Large intestine (tissue), 3 donors: ENCODE measurements around the gene CRX. TPM values are rescaled to one million over a fixed set of nuclear protein-coding genes. Genes with fewer than 3 reads are reported as not detected.
"Not testable (repeated sequence)": the region's sequence is repeated elsewhere in the genome, so short reads cannot be mapped to it uniquely, and the experiment has no call there.

Source experiments
- DNase-seq, 2 donors: peaks; one replicate each; pipeline versions ENCODE4 v3.0.0 to v3.0.0-alpha.2; 2013
- H3K27ac ChIP-seq: one replicate; pipeline ENCODE4 v1.5.1; 2013; ENCODE audit warnings: low read length
- H3K27me3 ChIP-seq: 2 replicates; pipeline ENCODE4 v1.6.1; 2013; ENCODE audit warnings: low read length; ENCODE audit not compliant: control insufficient read depth, insufficient read depth
- H3K36me3 ChIP-seq: 2 replicates; pipeline ENCODE4 v1.6.1; 2013; ENCODE audit warnings: low read length; ENCODE audit not compliant: control insufficient read depth, insufficient read depth
- H3K4me1 ChIP-seq: one replicate; pipeline ENCODE4 v1.6.1; 2013; ENCODE audit warnings: low read length; ENCODE audit not compliant: control insufficient read depth, insufficient read depth
- H3K4me3 ChIP-seq: one replicate; pipeline ENCODE4 v1.5.1; 2013; ENCODE audit warnings: low read length
- H3K9me3 ChIP-seq: one replicate; pipeline ENCODE4 v1.6.1; 2013; ENCODE audit warnings: mild to moderate bottlenecking, low read depth, low read length, moderate library complexity; ENCODE audit not compliant: control insufficient read depth
- WGBS: methylation state at CpG from one replicate; pipeline ENCODE4 v1.1.5; 2013; ENCODE audit warnings: low lambda C conversion rate; ENCODE audit not compliant: insufficient coverage; 5-methylcytosine and 5-hydroxymethylcytosine counted together
- polyA plus RNA-seq: library from polyadenylated mRNA; unstranded; fragments of 120-200 nt; gene quantifications from one replicate; pipeline ENCODE4 v1.2.1, GENCODE V29; 2013

CRX gene
- polyA plus RNA-seq, 1 donor = 0.09 TPM

DNA sequence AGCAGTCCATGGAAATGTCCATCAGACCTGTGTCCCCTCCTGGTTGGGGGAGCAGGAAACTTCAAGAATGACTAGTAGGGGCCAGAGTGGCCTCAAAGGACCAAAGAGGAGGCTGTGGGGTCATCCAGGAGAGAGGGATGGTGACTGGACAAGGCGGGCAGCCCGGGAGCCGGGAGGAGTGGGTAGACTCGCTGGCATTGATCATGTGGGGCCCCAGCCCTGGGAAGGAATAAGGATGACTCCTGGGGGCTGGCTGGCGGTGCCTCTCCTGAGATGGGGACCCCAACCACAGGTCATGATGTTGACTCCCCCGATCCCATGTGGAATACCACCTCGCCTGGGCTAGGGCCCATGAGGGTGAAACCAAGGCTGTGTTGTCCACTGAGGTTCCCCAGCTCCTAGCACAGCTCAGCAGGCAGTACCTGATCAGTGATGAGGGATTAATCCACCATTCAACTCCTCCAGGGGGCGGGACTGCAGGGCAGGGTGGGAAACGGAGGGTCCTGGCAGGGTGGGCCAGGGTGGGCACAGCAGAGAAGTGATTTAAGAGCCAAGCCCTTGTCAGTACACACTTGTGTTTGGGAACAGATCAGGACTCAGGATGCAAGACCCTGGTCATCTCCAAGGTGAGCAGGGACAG lies 37.0 kb downstream of the CRX start, which contains the start of gene TPRX2:
TPRX2 (plus strand) TSS at position 590 of the 640 bp plus-strand sequence; CDS start at position 602, 12 bp downstream.
- H3K9me3 ChIP-seq, DNase-seq, H3K4me1 ChIP-seq, H3K27me3 ChIP-seq, H3K27ac ChIP-seq, H3K4me3 ChIP-seq, H3K36me3 ChIP-seq: not testable (repeated sequence)
- WGBS = no CpG with 5 or more reads among the region's 9 CpGs

DNA sequence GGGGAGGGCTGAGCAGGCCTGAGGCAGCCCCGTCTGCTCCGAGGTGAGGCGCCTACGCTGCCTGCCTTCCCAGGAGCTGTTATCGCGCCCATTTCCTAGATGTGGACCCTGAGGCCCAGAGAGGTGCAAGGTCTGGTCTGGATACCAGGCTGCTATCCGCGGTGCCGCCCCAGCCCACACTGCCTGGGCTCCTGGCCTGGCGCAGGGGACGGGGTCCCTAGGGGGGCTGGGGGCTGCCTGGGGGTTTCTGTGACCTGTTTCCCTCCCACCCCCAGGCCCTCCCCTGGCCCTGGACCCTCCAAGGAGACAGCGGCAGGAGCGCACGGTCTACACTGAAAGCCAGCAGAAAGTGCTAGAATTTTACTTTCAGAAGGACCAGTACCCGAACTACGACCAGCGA lies 38.1 kb downstream of the CRX start:
- not testable (repeated sequence) for H3K4me3 ChIP-seq, H3K36me3 ChIP-seq, DNase-seq, H3K27me3 ChIP-seq, H3K27ac ChIP-seq, H3K4me1 ChIP-seq, H3K9me3 ChIP-seq
- WGBS = no CpG with 5 or more reads among the region's 17 CpGs

DNA sequence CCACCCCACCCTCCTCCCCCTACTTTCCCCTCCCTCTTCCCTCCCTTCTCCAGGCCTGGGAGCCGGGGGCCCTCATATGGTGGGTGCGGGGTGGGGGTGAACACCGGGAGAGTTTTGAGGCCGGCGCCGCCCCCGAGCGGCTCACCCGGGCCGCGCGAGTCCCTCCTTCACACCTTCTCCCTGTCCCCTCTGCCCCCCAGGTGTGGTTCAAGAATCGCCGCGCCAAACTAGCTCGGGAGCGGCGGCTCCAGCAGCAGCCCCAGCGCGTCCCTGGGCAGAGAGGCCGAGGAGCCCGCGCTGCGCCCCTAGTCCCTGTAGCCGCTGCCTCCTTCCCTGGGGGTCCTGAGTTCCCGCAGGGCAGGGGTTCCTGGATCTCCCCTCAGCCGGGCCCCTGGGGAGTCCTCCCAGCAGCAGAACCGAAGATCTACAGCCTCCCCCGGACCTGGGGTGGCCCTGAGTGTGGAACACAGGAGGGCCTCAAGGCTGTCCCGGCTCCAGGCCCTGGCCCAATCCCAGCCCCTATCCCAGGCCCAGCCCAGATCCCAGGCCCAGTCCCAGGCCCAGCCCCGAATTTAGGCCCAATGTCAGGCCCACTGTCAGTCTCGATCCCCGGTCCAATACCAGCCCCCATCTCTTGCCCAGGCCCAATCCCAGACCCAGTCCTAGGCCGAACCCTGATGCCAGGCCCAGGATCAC lies 39.0 kb downstream of the CRX start:
- no CpG with 5 or more reads among the region's 34 CpGs for WGBS
- H3K4me1 ChIP-seq = no peaks in the 10 kb centered on the region

DNA sequence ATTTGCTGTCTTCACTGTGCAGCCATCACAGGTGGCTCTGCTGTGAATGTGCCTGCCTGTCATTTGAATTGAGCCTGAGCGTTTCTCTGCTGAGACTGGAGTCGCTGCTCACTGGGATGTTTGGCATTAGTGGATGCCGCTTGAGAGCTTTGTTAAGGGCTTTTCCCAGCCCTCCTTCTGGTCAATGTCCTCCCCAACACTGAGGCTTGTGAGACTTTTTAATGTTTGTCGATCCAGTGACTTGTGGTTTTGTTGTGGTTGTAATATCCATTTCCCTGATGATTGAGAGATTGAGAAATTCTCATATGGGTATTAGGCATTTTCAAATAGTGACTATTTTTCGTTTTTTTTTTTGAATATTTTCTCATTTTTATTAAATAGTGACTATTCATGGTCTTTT lies 39.9 kb downstream of the CRX start:
- WGBS = 100% methylated on average over 1 of the region's 5 CpGs
- no peaks in the 10 kb centered on the region for H3K36me3 ChIP-seq
- DNase-seq = no peak
- H3K4me3 ChIP-seq = no peak overlapping the region
- H3K9me3 ChIP-seq = no peaks in the 10 kb centered on the region
- no peak overlapping the region for H3K27ac ChIP-seq
- peaks cover 3% of the 10 kb centered on the region for H3K27me3 ChIP-seq
- no peaks in the 10 kb centered on the region for H3K4me1 ChIP-seq

More for the DNA sequence above, 39.0 kb downstream of the CRX start:
- H3K27me3 ChIP-seq = peaks cover 3% of the 10 kb centered on the region
- H3K4me3 ChIP-seq = no peak overlapping the region
- H3K27ac ChIP-seq = no peak overlapping the region
- H3K36me3 ChIP-seq = no peaks in the 10 kb centered on the region
- no peak for DNase-seq
- no peaks in the 10 kb centered on the region for H3K9me3 ChIP-seq

DNA sequence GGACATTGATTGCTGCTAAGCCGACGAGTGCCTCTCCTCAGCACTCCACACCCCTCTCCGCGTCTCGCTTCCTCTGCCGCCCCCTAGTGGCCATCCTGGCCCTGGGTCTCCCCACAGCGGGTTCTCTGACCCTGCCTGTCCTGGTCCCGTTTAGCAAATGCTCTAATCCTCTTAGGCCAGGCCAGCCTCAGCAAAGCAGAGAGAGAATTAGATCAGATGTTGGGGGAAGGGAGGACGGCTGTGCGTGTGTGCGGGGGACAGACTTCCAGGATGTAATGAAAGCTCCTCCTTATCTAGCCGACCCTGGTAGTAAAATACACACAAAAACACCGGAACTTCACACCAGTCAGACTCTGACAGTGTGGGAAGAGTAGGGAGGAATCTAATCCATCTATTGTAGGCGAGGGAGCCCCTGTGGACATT lies 41.8 kb downstream of the CRX start:
- peaks cover 3% of the 10 kb centered on the region for H3K27me3 ChIP-seq
- no peaks in the 10 kb centered on the region for H3K4me1 ChIP-seq
- H3K27ac ChIP-seq = no peak overlapping the region
- H3K36me3 ChIP-seq = no peaks in the 10 kb centered on the region
- H3K4me3 ChIP-seq = no peak overlapping the region
- DNase-seq = peak; percentile 53 to 62
- no CpG with 5 or more reads among the region's 14 CpGs for WGBS
- no peaks in the 10 kb centered on the region for H3K9me3 ChIP-seq

DNA sequence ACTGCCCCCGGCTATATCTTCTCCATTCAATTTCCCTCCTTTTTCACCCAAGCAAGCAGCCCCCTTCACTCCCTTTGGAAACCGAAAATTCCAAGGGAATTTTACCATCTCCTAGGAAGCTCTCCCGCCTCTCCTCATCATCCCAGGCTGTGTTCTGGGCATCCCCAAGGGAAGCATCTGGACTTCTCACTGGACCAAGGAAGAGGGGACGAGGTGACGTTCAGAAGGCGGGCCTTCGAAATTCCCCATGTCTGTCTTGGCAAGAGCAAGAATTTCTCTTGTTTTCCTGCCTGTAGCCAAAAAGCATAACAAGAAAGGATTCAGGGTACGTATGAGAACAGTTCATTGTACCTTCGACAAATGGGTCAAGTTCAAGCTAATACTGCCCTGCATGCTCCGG lies 43.4 kb downstream of the CRX start:
- DNase-seq = no peak
- H3K36me3 ChIP-seq = no peaks in the 10 kb centered on the region

DNA sequence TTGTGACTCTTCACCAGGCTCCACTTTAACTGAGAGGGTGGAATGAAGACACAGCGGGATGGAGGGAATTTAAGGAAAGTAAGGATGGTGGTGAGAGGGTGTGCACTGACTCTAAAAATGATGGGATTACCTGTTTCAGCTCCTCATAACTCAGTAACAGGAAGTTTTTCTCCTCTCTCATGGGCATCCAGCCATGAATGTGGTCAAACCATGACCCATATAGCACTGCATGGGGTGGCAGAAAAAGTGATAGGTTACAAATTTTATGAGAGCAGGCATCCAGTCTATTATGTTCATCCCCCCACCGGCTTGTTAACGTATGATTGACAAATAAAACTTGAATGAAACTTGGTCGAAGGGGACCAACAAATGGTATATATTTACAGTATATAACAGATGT lies 57.2 kb downstream of the CRX start:
- H3K9me3 ChIP-seq = no peaks in the 10 kb centered on the region
- peaks cover 51% of the 10 kb centered on the region for H3K36me3 ChIP-seq
- H3K4me1 ChIP-seq = peaks cover 2% of the 10 kb centered on the region
- H3K27me3 ChIP-seq = no peaks in the 10 kb centered on the region
- H3K27ac ChIP-seq = no peak overlapping the region
- no peak overlapping the region for H3K4me3 ChIP-seq
- no peak for DNase-seq
- WGBS = no CpG with 5 or more reads among the region's 4 CpGs

More for the DNA sequence above, 43.4 kb downstream of the CRX start:
- Histone ChIP-seq H3K4me1 (no peaks in the 10 kb centered on the region), H3K4me3 (no peak overlapping the region), H3K9me3 (no peaks in the 10 kb centered on the region), H3K27me3 (peaks cover 3% of the 10 kb centered on the region), H3K27ac (no peak overlapping the region)
- no CpG with 5 or more reads among the region's 10 CpGs for WGBS

DNA sequence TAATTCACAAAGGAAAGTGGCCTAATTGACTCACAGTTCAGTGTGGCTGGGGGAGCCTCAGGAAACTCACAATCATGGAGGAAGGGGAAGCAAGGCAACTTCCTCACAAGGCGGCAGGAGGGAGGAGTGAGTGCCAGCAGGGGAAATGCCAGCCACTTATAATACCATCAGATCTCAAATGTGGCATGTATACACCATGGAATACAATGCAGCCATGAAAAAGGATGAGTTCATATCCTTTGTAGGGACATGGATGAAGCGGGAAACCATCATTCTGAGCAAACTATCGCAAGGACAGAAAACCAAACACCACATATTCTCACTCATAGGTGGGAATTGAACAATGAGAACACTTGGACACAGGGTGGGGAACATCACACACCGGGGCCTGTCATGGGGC lies 57.6 kb downstream of the CRX start:
- not testable (repeated sequence) for H3K4me1 ChIP-seq, H3K9me3 ChIP-seq, H3K27me3 ChIP-seq, H3K4me3 ChIP-seq, H3K27ac ChIP-seq, DNase-seq
- peaks cover 48% of the 10 kb centered on the region for H3K36me3 ChIP-seq
- no CpG with 5 or more reads among the region's 4 CpGs for whole genome bisulfite sequencing

DNA sequence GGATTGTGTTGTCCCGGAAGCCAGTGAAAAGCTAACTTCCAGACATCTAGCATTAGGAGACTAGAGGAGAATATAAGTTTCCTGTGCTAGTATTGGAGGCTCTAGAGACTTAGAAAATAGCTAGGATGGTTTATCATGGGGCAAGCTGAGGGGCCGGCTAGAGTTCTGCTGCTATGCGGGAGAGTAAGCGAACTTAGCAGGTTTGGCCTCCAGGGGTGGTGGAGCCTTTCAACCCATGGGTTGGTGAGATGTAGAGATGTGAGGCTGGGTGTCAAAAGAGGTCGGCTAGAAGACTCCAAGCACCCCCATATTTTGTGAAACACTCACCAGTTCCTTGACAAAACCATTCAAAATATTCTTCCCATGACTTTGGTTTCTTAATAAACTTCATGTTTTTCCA lies 60.0 kb downstream of the CRX start:
- no peak for DNase-seq
- Histone ChIP-seq H3K27ac (no peak overlapping the region), H3K36me3 (peaks cover 37% of the 10 kb centered on the region), H3K4me3 (no peak overlapping the region), H3K4me1 (peaks cover 2% of the 10 kb centered on the region), H3K9me3 (no peaks in the 10 kb centered on the region), H3K27me3 (no peaks in the 10 kb centered on the region)
- WGBS = 100% methylated on average over 1 of the region's 5 CpGs

DNA sequence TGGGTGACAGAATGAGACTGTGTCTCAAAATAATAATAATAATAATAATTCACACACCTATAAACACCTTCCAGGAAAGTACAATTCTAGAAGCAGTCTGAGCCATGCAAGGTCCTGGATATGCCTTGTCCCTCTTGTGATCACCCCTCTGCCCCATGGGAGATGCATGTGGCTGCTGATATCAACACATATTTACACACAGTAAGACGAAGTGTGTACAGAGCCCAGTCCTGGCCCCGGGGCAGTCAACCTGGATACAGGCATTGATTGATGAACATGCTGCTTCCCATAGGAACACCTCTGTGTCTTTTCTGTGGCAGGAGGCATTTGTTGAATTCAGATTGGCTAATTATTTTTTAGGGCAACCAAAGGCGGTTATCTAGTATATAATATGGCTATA lies 61.2 kb downstream of the CRX start:
- no CpG with 5 or more reads among the region's 3 CpGs for WGBS

More for the DNA sequence above, 61.2 kb downstream of the CRX start:
- H3K4me3 ChIP-seq = peak overlapping the region; percentile 40
- H3K27ac ChIP-seq = no peak overlapping the region
- no peak for DNase-seq
- H3K27me3 ChIP-seq = no peaks in the 10 kb centered on the region
- H3K9me3 ChIP-seq = no peaks in the 10 kb centered on the region
- H3K36me3 ChIP-seq = peaks cover 35% of the 10 kb centered on the region
- peaks cover 2% of the 10 kb centered on the region for H3K4me1 ChIP-seq
